CD4-positive, alpha-beta memory T cell (primary cell): ENCODE measurements around the gene ECE2. TPM values are rescaled to one million over a fixed set of nuclear protein-coding genes. Genes with fewer than 3 reads are reported as not detected.

Experiments used
- CTCF ChIA-PET: fragments of 350-600 bp; sonication (Branson Sonifier 250); formaldehyde crosslinking; loops from one replicate; lab custom pipeline; 2021; ENCODE audit warnings: inconsistent platforms; ENCODE audit not compliant: partially characterized antibody; lab: Charles Lee
- POLR2A ChIA-PET: fragments of 350-600 bp; sonication (Branson Sonifier 250); formaldehyde crosslinking; loops from one replicate; lab custom pipeline; 2021; ENCODE audit not compliant: partially characterized antibody; lab: Charles Lee
- DNase-seq, 5 donors: peaks; one replicate each; pipeline versions ENCODE4 v3.0.0 to v3.0.0-alpha.2; 2020 to 2022; ENCODE audit warnings: mixed read lengths in 1 of 5
- H3K27ac ChIP-seq: one replicate; pipeline ENCODE4 v1.7.0; 2013; ENCODE audit warnings: low read depth, low read length
- H3K27me3 ChIP-seq: 2 replicates; pipeline ENCODE4 v1.7.0; 2013; ENCODE audit warnings: mild to moderate bottlenecking, low read length, moderate library complexity; ENCODE audit not compliant: insufficient read depth
- H3K36me3 ChIP-seq: 2 replicates; pipeline ENCODE4 v1.7.0; 2013; ENCODE audit warnings: mild to moderate bottlenecking, low read length, moderate library complexity; ENCODE audit not compliant: insufficient read depth
- H3K4me1 ChIP-seq: 2 replicates; pipeline ENCODE4 v1.7.0; 2013; ENCODE audit warnings: mild to moderate bottlenecking, low read length, moderate library complexity; ENCODE audit not compliant: insufficient read depth
- H3K4me3 ChIP-seq, 2 donors: one replicate each; pipeline ENCODE4 v1.7.0; 2013; ENCODE audit warnings: low read length in 2 of 2, mild to moderate bottlenecking in 1 of 2
- H3K9me3 ChIP-seq, 2 donors: one replicate each; pipeline ENCODE4 v1.7.0; 2013; ENCODE audit warnings: low read length in 2 of 2, control low read depth in 1 of 2; ENCODE audit not compliant: control insufficient read depth in 1 of 2
- H3K27ac Mint-ChIP-seq, 7 donors: one replicate each; pipeline ENCODE4 v1.8.0; 2020 to 2021; ENCODE audit warnings: mixed read lengths in 7 of 7, mild to moderate bottlenecking in 6 of 7, inconsistent platforms in 3 of 7, moderate library complexity in 3 of 7
- H3K27me3 Mint-ChIP-seq, 2 donors: one replicate each; pipeline ENCODE4 v1.8.0; 2020 to 2021; ENCODE audit warnings: mixed read lengths in 2 of 2
- H3K36me3 Mint-ChIP-seq, 2 donors: one replicate each; pipeline ENCODE4 v1.8.0; 2020 to 2021; ENCODE audit warnings: mixed read lengths in 2 of 2, inconsistent platforms in 1 of 2, mild to moderate bottlenecking in 1 of 2
- H3K4me1 Mint-ChIP-seq, 4 donors: one replicate each; pipeline ENCODE4 v1.8.0; 2020 to 2021; ENCODE audit warnings: mixed read lengths in 4 of 4, mild to moderate bottlenecking in 1 of 4
- H3K4me3 Mint-ChIP-seq, 8 donors: one replicate each; pipeline ENCODE4 v1.8.0; 2020 to 2021; ENCODE audit warnings: mixed read lengths in 8 of 8, mild to moderate bottlenecking in 7 of 8, moderate library complexity in 6 of 8, inconsistent platforms in 3 of 8
- H3K9me3 Mint-ChIP-seq, 8 donors: one replicate each; pipeline ENCODE4 v1.8.0; 2020 to 2021; ENCODE audit warnings: mixed read lengths in 8 of 8, mild to moderate bottlenecking in 5 of 8, inconsistent platforms in 3 of 8, moderate library complexity in 1 of 8
- intact Hi-C: fragments of 100-400 bp; cut with micrococcal nuclease; formaldehyde crosslinking; loops from one replicate; pipeline ENCODE4 v1.15.1; 2023
- polyA plus RNA-seq, 2 donors: library from polyadenylated mRNA; unstranded; fragments of 300-500 nt; fragmentation: Illumina TruSeq; gene quantifications; one replicate each; pipeline ENCODE4 v1.2.3, GENCODE V29; 2021
- total RNA-seq, 2 experiments: library from RNA; stranded (reverse); gene quantifications; one replicate each; pipeline ENCODE4 v1.2.3, GENCODE V29; 2021

ECE2 gene
- total and polyA plus RNA-seq, 4 experiments from 2014 or later, result not detected

DNA sequence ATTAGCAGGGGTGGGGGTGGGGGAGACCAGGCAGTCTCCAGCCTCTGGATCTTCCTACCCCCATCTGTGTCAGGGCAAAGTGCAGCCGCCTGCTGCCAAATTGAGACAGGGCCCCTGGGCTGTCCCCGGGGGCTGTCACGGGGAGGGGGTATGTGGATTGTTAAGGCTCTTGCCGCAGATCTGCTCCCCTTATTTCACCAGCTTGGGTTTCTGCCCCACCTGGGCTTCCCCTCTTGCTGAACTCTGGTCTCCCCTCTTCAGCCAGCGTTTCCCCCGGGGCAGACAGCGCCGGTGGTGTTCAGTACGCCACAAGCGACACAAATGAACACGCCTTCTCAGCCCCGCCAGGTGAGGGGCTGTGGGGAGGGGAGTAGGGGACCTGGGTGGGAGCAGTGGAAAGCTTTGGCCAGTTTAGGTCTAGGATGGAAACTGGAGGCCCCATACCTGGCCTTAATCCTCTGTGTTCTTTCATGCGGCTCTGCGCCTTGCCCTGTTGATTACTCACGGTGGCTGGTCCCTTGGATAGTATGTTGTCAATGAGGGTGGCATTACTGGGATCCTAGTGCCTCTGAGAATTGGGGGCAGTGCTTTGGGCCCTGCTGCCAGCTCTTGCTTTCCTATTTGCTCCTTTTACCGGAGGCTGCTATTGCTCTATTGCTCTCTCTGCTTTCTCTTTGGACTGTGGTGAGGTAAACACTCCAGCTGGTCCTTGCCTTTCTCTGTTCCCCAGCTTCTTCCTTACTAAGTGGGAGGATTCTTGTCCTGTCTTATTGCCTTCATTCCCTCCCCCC lies 40.2 kb downstream of the ECE2 start:
- H3K27ac Mint-ChIP-seq, result peak overlapping the region; percentile 65 to 97 (median 96)
- Histone ChIP-seq H3K36me3 (peaks cover 28% of the 10 kb centered on the region), H3K4me1 (peaks cover 37% of the 10 kb centered on the region), H3K27me3 (no peaks in the 10 kb centered on the region), H3K27ac (peak overlapping the region; percentile 92), H3K4me3 (peak overlapping the region in 1 of 2 donors; percentile 67), H3K9me3 (no peaks in the 10 kb centered on the region)
- CTCF ChIA-PET, result interaction anchor here (0.6 kb wide), 1 partner anchor 65 kb away, joined by 3 read pairs; no protein-coding TSS in a partner anchor
- DNase-seq, result peak in 3 of 5 donors; percentile 14 to 63 (median 20)
- H3K4me1 Mint-ChIP-seq, result peaks cover 25 to 42% (median 31%) of the 10 kb centered on the region in 4 donors
- intact Hi-C loops, result loop anchor here (1.0 to 2.0 kb wide), 2 partner anchors 19 to 47 kb away; no protein-coding TSS in a partner anchor
- peaks cover 19 to 42% of the 10 kb centered on the region in 2 donors for H3K36me3 Mint-ChIP-seq
- no peaks in the 10 kb centered on the region for H3K27me3 Mint-ChIP-seq
- peak overlapping the region; percentile 79 to 90 (median 86) for H3K4me3 Mint-ChIP-seq
- POLR2A ChIA-PET, result interaction anchor here (0.7 to 3.9 kb wide), 7 partner anchors 10 to 431 kb away, joined by 3 to 19 read pairs (median 4); partner anchors contain the start of genes CLCN2, FAM131A, PARL and POLR2H
- no peaks in the 10 kb centered on the region for H3K9me3 Mint-ChIP-seq

DNA sequence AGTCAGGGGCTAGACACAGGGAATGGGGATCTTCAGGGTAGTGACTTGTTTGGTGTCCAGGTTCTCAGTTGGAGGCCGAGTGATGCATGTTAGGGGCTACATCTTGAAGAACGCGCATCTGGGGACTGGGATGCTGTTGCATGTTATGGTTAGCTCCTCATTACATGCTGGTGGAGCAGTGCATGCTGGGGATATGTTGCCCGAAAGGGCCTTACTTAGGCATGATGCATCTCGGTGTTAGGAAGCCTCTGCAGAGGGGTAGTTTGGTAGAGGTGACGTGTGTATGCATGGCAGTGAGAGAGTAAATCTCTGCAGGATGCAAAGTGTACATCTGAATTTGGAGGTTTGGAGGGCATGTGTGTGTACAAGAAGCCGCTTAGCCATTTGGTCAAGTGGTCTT lies 41.0 kb downstream of the ECE2 start:
- H3K27ac ChIP-seq, result peak overlapping the region; percentile 92
- peak in 1 of 5 donors; percentile 34 for DNase-seq
- Mint-ChIP-seq H3K27me3 (no peaks in the 10 kb centered on the region), H3K36me3 (peaks cover 26 to 50% of the 10 kb centered on the region in 2 donors), H3K9me3 (no peaks in the 10 kb centered on the region), H3K4me3 (peak overlapping the region in 7 of 8 donors; percentile 79 to 89 (median 86)), H3K27ac (peak overlapping the region; percentile 23 to 97 (median 96)), H3K4me1 (peaks cover 25 to 42% (median 31%) of the 10 kb centered on the region in 4 donors)
- no peaks in the 10 kb centered on the region for H3K9me3 ChIP-seq
- ChIA-PET CTCF (no interaction called here), POLR2A (interaction anchor here (2.2 to 3.9 kb wide), 2 partner anchors 9 to 17 kb away, joined by 13 to 19 read pairs; no protein-coding TSS in a partner anchor)
- peaks cover 35% of the 10 kb centered on the region for H3K36me3 ChIP-seq
- no peak overlapping the region for H3K4me3 ChIP-seq
- H3K27me3 ChIP-seq, result no peaks in the 10 kb centered on the region
- intact Hi-C loops, result no loop called here
- H3K4me1 ChIP-seq, result peaks cover 37% of the 10 kb centered on the region

DNA sequence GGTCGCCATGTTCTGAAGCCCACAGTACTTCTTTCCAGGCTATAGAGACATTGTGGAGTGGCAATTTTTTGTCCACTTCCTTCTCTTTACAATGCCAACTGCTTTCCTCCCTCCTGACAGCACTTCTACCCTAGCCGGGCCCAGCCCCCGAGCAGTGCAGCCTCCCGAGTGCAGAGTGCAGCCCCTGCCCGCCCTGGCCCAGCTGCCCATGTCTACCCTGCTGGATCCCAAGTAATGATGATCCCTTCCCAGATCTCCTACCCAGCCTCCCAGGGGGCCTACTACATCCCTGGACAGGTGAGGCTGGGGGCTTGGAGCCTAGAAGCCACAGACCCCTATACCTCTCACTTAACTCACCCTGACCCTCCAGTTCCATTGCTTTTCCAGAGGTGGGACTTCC lies 41.4 kb downstream of the ECE2 start:
- Histone ChIP-seq H3K36me3 (peaks cover 39% of the 10 kb centered on the region), H3K27me3 (no peaks in the 10 kb centered on the region), H3K4me1 (peaks cover 37% of the 10 kb centered on the region), H3K4me3 (no peak overlapping the region), H3K27ac (peak overlapping the region; percentile 92), H3K9me3 (no peaks in the 10 kb centered on the region)
- Mint-ChIP-seq H3K9me3 (no peaks in the 10 kb centered on the region), H3K4me3 (peak overlapping the region in 6 of 8 donors; percentile 8 to 89 (median 50)), H3K27ac (peak overlapping the region; percentile 42 to 97 (median 94)), H3K27me3 (no peaks in the 10 kb centered on the region), H3K4me1 (peaks cover 25 to 42% (median 31%) of the 10 kb centered on the region in 4 donors), H3K36me3 (peaks cover 29 to 53% of the 10 kb centered on the region in 2 donors)
- CTCF ChIA-PET, result no interaction called here
- intact Hi-C loops, result no loop called here
- DNase-seq, result no peak
- POLR2A ChIA-PET, result interaction anchor here (0.8 to 3.9 kb wide), 2 partner anchors 9 to 45 kb away, joined by 4 to 19 read pairs; no protein-coding TSS in a partner anchor

DNA sequence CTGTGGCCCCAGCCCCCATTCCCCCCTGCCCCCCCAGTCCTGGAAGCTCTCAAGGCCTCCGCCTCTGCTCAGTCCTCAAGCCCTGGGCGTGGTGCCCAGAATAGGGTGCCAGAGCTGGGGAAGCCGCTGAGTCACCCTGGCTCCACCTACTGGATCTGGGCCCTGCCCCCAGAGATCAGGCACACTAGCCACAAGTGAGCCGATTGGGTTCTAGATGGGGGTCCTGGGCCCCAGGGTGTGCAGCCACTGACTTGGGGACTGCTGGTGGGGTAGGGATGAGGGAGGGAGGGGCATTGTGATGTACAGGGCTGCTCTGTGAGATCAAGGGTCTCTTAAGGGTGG lies 44.3 kb downstream of the ECE2 start:
- peak overlapping the region in 1 of 7 donors; percentile 9 for H3K27ac Mint-ChIP-seq
- H3K36me3 ChIP-seq, result peaks cover 68% of the 10 kb centered on the region
- H3K4me1 ChIP-seq, result peaks cover 32% of the 10 kb centered on the region
- intact Hi-C loops, result no loop called here
- peaks cover 50 to 80% of the 10 kb centered on the region in 2 donors for H3K36me3 Mint-ChIP-seq
- CTCF ChIA-PET, result no interaction called here
- H3K4me3 ChIP-seq, result no peak overlapping the region
- DNase-seq, result peak in 1 of 5 donors; percentile 39
- no peaks in the 10 kb centered on the region for H3K27me3 Mint-ChIP-seq
- POLR2A ChIA-PET, result no interaction called here
- no peaks in the 10 kb centered on the region for H3K9me3 ChIP-seq
- no peaks in the 10 kb centered on the region for H3K9me3 Mint-ChIP-seq
- peaks cover 24 to 36% (median 30%) of the 10 kb centered on the region in 4 donors for H3K4me1 Mint-ChIP-seq
- H3K27ac ChIP-seq, result no peak overlapping the region
- no peak overlapping the region for H3K4me3 Mint-ChIP-seq
- H3K27me3 ChIP-seq, result no peaks in the 10 kb centered on the region

DNA sequence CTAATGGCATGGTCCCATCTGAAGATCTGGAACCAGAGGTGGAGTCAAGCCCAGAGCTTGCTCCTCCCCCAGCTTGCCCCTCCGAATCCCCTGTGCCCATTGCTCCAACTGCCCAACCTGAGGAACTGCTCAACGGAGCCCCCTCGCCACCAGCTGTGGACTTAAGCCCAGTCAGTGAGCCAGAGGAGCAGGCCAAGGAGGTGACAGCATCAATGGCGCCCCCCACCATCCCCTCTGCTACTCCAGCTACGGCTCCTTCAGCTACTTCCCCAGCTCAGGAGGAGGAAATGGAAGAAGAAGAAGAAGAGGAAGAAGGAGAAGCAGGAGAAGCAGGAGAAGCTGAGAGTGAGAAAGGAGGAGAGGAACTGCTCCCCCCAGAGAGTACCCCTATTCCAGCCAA lies 45.8 kb downstream of the ECE2 start:
- Histone ChIP-seq H3K27me3 (no peaks in the 10 kb centered on the region), H3K9me3 (no peaks in the 10 kb centered on the region), H3K4me3 (no peak overlapping the region), H3K27ac (no peak overlapping the region), H3K4me1 (peaks cover 17% of the 10 kb centered on the region), H3K36me3 (peaks cover 83% of the 10 kb centered on the region)
- Mint-ChIP-seq H3K27ac (peak overlapping the region in 1 of 7 donors; percentile 76), H3K4me3 (no peak overlapping the region), H3K9me3 (no peaks in the 10 kb centered on the region), H3K4me1 (peaks cover 14 to 26% (median 19%) of the 10 kb centered on the region in 4 donors), H3K36me3 (peaks cover 65 to 87% of the 10 kb centered on the region in 2 donors), H3K27me3 (no peaks in the 10 kb centered on the region)
- intact Hi-C loops, result no loop called here
- no peak for DNase-seq
- ChIA-PET POLR2A (interaction anchor here (0.9 kb wide), 1 partner anchor 15 kb away, joined by 3 read pairs; the partner anchor contains the start of gene FAM131A), CTCF (no interaction called here)

DNA sequence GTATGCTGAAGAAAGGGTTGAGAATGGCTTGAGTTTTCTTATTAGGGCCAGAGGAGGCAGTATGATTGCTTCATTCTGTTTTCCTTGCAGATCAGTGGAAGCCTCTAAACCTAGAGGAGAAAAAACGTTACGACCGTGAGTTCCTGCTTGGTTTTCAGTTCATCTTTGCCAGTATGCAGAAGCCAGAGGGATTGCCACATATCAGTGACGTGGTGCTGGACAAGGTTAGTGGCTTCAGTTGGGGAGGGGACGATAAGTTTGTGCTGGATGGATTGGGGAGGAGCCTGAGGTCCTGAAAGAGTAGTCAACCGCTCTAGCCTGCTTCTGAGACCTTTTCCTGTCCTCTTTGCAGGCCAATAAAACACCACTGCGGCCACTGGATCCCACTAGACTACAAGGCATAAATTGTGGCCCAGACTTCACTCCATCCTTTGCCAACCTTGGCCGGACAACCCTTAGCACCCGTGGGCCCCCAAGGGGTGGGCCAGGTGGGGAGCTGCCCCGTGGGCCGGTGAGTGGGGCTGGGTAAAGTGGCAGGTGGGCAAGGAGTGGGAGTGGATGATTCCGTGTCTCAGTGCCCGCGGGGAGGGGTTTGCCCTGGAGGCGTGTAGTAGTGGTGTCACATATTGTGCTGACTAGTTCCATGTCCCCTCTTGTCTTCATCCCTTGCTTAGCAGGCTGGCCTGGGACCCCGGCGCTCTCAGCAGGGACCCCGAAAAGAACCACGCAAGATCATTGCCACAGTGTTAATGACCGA lies 47.1 kb downstream of the ECE2 start:
- Mint-ChIP-seq H3K36me3 (peaks cover 72 to 87% of the 10 kb centered on the region in 2 donors), H3K4me3 (no peak overlapping the region), H3K4me1 (peaks cover 5 to 13% (median 7%) of the 10 kb centered on the region in 4 donors), H3K27me3 (no peaks in the 10 kb centered on the region), H3K9me3 (peaks cover 0 to 2% (median 0%) of the 10 kb centered on the region in 8 donors), H3K27ac (peak overlapping the region in 3 of 7 donors; percentile 16 to 60 (median 46))
- POLR2A ChIA-PET, result no interaction called here
- Histone ChIP-seq H3K27me3 (no peaks in the 10 kb centered on the region), H3K4me1 (peaks cover 5% of the 10 kb centered on the region), H3K36me3 (peaks cover 85% of the 10 kb centered on the region), H3K4me3 (no peak overlapping the region), H3K27ac (no peak overlapping the region), H3K9me3 (no peaks in the 10 kb centered on the region)
- CTCF ChIA-PET, result no interaction called here
- DNase-seq, result no peak
- intact Hi-C loops, result no loop called here
